ENCODE results near the gene DPF1. TPM values are rescaled to one million over a fixed set of nuclear protein-coding genes. Genes with fewer than 3 reads are reported as not detected.

Gene DPF1
- total RNA-seq, 1 donor from 2014 or later = not detected

DNA sequence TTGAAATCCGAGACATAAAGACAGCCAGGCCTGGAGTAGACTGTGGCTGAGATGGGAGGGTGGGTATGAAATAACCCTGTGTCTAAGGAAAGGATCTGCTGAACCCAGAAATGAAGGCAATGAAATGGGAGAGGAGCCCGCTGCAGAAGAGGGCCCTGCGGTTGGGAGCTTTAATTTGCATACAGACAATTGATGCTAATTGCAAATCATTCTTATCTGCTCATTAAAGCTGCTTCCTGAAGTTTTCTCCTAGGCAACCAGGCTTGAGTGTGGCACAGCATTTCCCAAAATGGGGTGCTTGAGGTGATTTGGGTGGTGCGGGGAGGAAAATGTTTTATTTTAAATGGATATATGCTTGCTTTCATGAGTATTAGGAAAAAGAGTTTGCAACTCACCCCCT, 55.4 kb downstream of the DPF1 start:
- no peak for DNase-seq (ENCODE audit: low spot score)

DNA sequence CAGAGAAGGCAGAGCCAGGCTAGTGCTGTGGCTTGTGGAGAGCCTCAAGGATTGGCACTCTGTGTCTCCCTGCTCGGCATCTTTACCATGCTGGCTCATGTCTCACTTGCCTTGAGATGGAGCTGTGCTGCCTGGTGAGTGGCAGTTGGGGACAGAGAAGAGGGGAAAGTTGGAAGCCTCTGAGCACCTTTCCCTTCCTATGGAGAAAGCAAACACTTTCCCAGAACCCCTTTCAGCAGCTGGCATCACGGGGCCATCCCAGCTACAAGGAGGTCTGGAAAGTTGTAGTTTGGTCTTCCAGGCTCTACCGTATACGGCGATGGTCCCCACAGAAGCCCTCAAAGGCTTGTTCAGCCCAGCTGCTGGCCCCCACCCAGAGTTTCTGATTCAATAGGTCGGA, 58.7 kb downstream of the DPF1 start:
- no peak for DNase-seq (ENCODE audit: low spot score)

- DNase-seq (ENCODE audit: low spot score) = no peak
Measured at GRCh38 chr19:38164526-38164925, 59.5 kb downstream of the DPF1 start.

DNA sequence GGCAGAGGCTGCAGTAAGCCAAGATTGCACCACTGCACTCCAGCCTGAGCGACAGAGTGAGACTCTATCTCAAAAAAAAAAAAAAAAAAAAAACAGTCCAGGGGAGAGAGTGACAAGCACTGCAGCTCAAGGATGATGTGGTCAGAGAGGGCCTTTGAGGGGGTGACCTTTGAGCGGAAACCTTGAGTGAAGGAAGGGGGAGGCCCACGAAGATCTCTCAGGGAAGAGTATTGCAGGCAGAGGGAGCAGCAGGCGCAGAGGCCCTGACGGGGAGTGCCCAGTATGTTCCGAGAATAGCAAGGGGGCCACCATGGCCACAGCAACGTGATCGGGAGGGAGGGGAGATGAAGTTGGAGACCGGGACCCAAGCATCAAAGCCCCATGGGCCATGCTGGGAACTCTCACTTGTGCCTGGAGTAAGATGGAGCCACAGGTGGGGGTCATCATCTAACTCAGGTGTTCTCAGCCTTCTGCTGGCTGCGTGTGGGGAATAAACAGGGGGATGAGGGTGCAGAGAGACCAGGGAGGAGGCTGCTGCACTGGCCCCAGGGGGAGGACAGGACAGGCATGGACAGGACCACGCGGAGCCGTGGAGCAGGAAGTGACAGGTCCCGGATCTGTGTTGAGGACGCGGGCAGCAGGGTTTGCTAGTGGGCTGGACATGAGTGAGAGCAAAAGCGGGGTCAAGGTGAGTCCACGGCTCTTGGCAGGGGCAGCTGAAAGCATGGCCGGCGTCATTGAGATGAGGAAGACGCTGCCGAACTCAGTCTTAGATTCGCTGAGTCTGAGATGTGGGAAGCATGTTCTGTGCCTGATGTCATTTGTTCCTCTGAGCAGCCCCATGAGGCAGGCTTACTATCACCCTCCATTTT, 60.4 kb downstream of the DPF1 start:
- no peak for DNase-seq (ENCODE audit: low spot score)

- no peak for DNase-seq (ENCODE audit: low spot score)
Measured at GRCh38 chr19:38162632-38163031, 61.4 kb downstream of the DPF1 start.

DNA sequence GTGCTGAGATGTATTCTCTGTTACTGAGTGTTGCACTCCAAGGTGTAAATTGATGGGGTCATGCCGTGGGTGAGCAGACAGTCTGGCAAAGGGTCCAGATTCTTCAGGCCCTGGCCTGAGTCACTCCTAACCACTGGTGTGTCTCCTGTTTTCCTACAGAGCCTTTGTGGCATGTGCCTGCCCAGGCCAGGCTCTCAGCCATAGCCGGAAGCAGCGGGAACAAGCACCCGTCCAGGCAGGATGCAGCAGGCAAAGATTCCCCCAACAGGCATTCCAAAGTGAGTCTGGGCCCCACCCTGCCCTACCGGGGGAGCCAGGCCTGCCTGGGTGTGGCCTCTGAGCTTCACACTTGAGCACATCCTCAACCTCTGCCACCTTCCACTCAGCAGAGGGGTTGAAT, 61.9 kb downstream of the DPF1 start:
- no peak for DNase-seq (ENCODE audit: low spot score)

Other genes starting within 250 kb of the DPF1 start
- gene PPP1R14A, start 32.2 kb upstream of the DPF1 start, total RNA-seq = 193 TPM
- gene SPINT2, start 40.4 kb upstream of the DPF1 start, total RNA-seq = 13.8 TPM
- 2.2 TPM for gene C19orf33, start 80.0 kb upstream of the DPF1 start, total RNA-seq
- gene YIF1B, start 91.7 kb upstream of the DPF1 start, total RNA-seq = 36.5 TPM
- 14.3 TPM for gene KCNK6, start 95.6 kb upstream of the DPF1 start, total RNA-seq
- 3.2 TPM for gene CATSPERG, start 111.6 kb upstream of the DPF1 start, total RNA-seq
- gene PSMD8, start 150.3 kb upstream of the DPF1 start, total RNA-seq = 288 TPM
- 1.0 TPM for gene GGN, start 163.8 kb upstream of the DPF1 start, total RNA-seq
- gene SPRED3, start 164.5 kb upstream of the DPF1 start, total RNA-seq = 2.2 TPM
- 11.8 TPM for gene FAM98C, start 178.9 kb upstream of the DPF1 start, total RNA-seq
- gene RASGRP4, start 202.0 kb upstream of the DPF1 start, total RNA-seq = 8.4 TPM
- 4.8 TPM for gene RYR1, start 209.5 kb upstream of the DPF1 start, total RNA-seq

Data from mesenteric fat pad (tissue), 1 donor.